Natural killer cell (primary cell): ENCODE measurements around the gene MFSD1. TPM values are rescaled to one million over a fixed set of nuclear protein-coding genes. Genes with fewer than 3 reads are reported as not detected.
A peak's percentile ranks its signal among the peaks of the same experiment; 100 is the strongest.

Experiments
- ATAC-seq, 3 donors: fragments of 150-1000 bp in 2 of 3; fragments of 200-7000 bp in 1 of 3; cut with Tn5 transposase; 1 replicate in 1 of 3; 2 replicates in 2 of 3; pipeline ENCODE4 v1.10.0; 2021; ENCODE audit warnings: mild to moderate bottlenecking in 2 of 3, moderate library complexity in 2 of 3
- DNase-seq, 2 donors: peaks; one replicate each; pipeline versions ENCODE4 v3.0.0 to v3.0.0-alpha.2; 2013 to 2021; ENCODE audit warnings: mixed read lengths in 1 of 2
- H3K27ac ChIP-seq: one replicate; pipeline ENCODE4 v1.5.1; 2013; ENCODE audit warnings: mild to moderate bottlenecking, low read length
- H3K27me3 ChIP-seq: one replicate; pipeline ENCODE4 v1.6.1; 2013; ENCODE audit warnings: low read length; ENCODE audit not compliant: control insufficient read depth, insufficient read depth
- H3K36me3 ChIP-seq: one replicate; pipeline ENCODE4 v1.6.1; 2013; ENCODE audit warnings: low read length; ENCODE audit not compliant: control insufficient read depth, insufficient read depth
- H3K4me1 ChIP-seq: one replicate; pipeline ENCODE4 v1.6.1; 2013; ENCODE audit warnings: low read length; ENCODE audit not compliant: control insufficient read depth, insufficient read depth
- H3K4me3 ChIP-seq: one replicate; pipeline ENCODE4 v1.5.1; 2013; ENCODE audit warnings: low read length
- H3K9me3 ChIP-seq: one replicate; pipeline ENCODE4 v1.6.1; 2013; ENCODE audit warnings: low read length; ENCODE audit not compliant: control insufficient read depth, insufficient read depth
- H3K27ac Mint-ChIP-seq, 2 donors: one replicate each; pipeline ENCODE4 v1.8.0; 2022; ENCODE audit warnings: mild to moderate bottlenecking in 2 of 2, mixed read lengths in 2 of 2, moderate library complexity in 1 of 2
- H3K27me3 Mint-ChIP-seq, 2 donors: one replicate each; pipeline ENCODE4 v1.8.0; 2022; ENCODE audit warnings: low read depth in 2 of 2, mixed read lengths in 2 of 2
- H3K36me3 Mint-ChIP-seq: one replicate; pipeline ENCODE4 v1.8.0; 2022; ENCODE audit warnings: mixed read lengths
- H3K4me1 Mint-ChIP-seq, 2 donors: one replicate each; pipeline ENCODE4 v1.8.0; 2022; ENCODE audit warnings: mixed read lengths in 2 of 2
- H3K4me3 Mint-ChIP-seq: one replicate; pipeline ENCODE4 v1.8.0; 2022; ENCODE audit warnings: mild to moderate bottlenecking, moderate library complexity, mixed read lengths
- H3K9me3 Mint-ChIP-seq, 2 donors: one replicate each; pipeline ENCODE4 v1.8.0; 2022; ENCODE audit warnings: mixed read lengths in 2 of 2
- CTCF ChIP-seq: fragments of 200-600 bp; IDR thresholded peaks from one replicate; pipeline ENCODE4 v1.8.0; 2022; ENCODE audit warnings: antibody characterized with exemption
- WGBS: methylation state at CpG from one replicate; pipeline ENCODE4 v1.1.7; 2013; ENCODE audit warnings: missing lambda C conversion rate; ENCODE audit not compliant: insufficient coverage; 5-methylcytosine and 5-hydroxymethylcytosine counted together
- intact Hi-C: fragments of 100-400 bp; cut with micrococcal nuclease; formaldehyde crosslinking; loops from one replicate; pipeline ENCODE4 v1.14.2; 2022
- total RNA-seq, 4 donors: library from RNA; stranded (reverse); fragments of 120-200 nt in 1 of 4; gene quantifications; one replicate each; pipeline versions ENCODE4 v1.2.3 to v1.2.4, GENCODE V29; 2013 to 2022

Gene MFSD1
- 10 to 100 TPM; 27.3 to 37.3 (median 33.6) TPM for total RNA-seq
- 99.4 TPM for total RNA-seq (2013)

GRCh38 chr3:158801696-158802408 is at the start of gene MFSD1:
MFSD1 (plus strand) TSS chr3:158802054; CDS start chr3:158802153, 99 bp downstream.
- Histone ChIP-seq H3K4me1 (peaks cover 17% of the 10 kb centered on the region), H3K27me3 (no peaks in the 10 kb centered on the region), H3K27ac (peak within 1 kb of the TSS; percentile 72), H3K4me3 (peak within 1 kb of the TSS; percentile 79), H3K36me3 (peaks cover 5% of the 10 kb centered on the region), H3K9me3 (no peaks in the 10 kb centered on the region)
- H3K4me3 Mint-ChIP-seq: peak within 1 kb of the TSS; percentile 90
- ATAC-seq: peak; percentile 93 to 95 (median 95)
- peaks cover 28 to 31% of the 10 kb centered on the region in 2 donors for H3K4me1 Mint-ChIP-seq
- peak; percentile 82 to 93 for DNase-seq
- intact Hi-C loops: loop anchor here (2.0 kb wide), 1 partner anchor 157 kb away; the partner anchor contains the start of gene GFM1
- no peaks in the 10 kb centered on the region for H3K9me3 Mint-ChIP-seq
- no peak for TF ChIP-seq CTCF
- H3K27me3 Mint-ChIP-seq: peaks cover 0 to 1% of the 10 kb centered on the region in 2 donors
- under 1% methylated on average over 61 of the region's 61 CpGs for WGBS
- H3K27ac Mint-ChIP-seq: peak within 1 kb of the TSS; percentile 80 to 89
- no peaks in the 10 kb centered on the region for H3K36me3 Mint-ChIP-seq

DNA sequence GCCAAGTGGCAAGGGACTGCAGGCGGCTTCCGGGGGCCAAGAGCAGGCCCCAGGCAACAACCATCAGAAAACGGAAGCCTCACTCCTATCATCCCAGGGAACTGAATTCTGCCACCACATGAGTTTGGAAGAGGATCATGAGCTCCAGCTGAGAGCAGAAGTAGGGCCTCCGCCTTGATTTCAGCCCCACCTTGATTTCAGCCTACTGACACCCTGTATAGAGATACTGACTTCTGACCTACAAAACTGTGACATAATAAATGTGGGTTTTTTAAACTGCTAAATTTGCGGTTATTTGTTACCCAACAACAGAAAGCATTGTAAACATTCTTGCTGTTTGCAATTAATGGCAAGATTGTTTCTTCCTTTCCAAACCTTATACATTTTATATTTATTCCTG is 48.0 kb upstream of the MFSD1 start:
- ATAC-seq: no peak
- Histone ChIP-seq H3K4me3 (no peak overlapping the region), H3K27me3 (no peaks in the 10 kb centered on the region), H3K9me3 (no peaks in the 10 kb centered on the region), H3K36me3 (no peaks in the 10 kb centered on the region), H3K27ac (no peak overlapping the region), H3K4me1 (no peaks in the 10 kb centered on the region)
- Mint-ChIP-seq H3K27me3 (no peaks in the 10 kb centered on the region), H3K36me3 (no peaks in the 10 kb centered on the region), H3K4me3 (no peak overlapping the region), H3K4me1 (no peaks in the 10 kb centered on the region), H3K27ac (no peak overlapping the region), H3K9me3 (no peaks in the 10 kb centered on the region)
- WGBS: 96% methylated on average over 5 of the region's 5 CpGs
- TF ChIP-seq CTCF: no peak
- no peak for DNase-seq
- intact Hi-C loops: no loop called here

- H3K4me1 ChIP-seq: no peaks in the 10 kb centered on the region
- ATAC-seq (no peak), DNase-seq (no peak)
- H3K27me3 ChIP-seq: no peaks in the 10 kb centered on the region
- no peak overlapping the region for H3K4me3 ChIP-seq
- Mint-ChIP-seq H3K36me3 (no peaks in the 10 kb centered on the region), H3K9me3 (no peaks in the 10 kb centered on the region), H3K4me3 (no peak overlapping the region), H3K27ac (no peak overlapping the region), H3K4me1 (no peaks in the 10 kb centered on the region), H3K27me3 (no peaks in the 10 kb centered on the region)
- no peak for TF ChIP-seq CTCF
- 83% methylated on average over 2 of the region's 2 CpGs for WGBS
- no peak overlapping the region for H3K27ac ChIP-seq
- intact Hi-C loops: no loop called here
- H3K36me3 ChIP-seq: no peaks in the 10 kb centered on the region
- no peaks in the 10 kb centered on the region for H3K9me3 ChIP-seq
These were observed 46.4 kb upstream of the MFSD1 start for GRCh38 chr3:158755421-158755820.

DNA sequence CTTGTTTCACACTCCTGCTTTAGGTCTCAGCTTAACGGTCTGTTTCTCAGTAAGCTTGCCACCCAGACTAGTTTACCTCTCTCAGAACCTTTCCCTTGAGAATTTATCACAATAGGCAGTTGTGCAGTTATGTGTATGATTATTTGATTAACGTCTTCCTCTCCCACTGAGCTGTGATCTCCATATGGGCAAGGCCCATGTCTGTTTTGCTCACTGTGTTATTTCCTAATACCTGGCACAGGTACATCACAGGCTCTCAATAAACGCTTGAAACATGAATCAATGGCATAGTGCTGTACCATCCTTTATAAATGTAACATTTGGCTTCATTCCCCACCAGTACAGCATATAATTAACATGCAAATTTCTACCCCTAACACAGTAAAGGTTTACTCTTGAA is 40.5 kb upstream of the MFSD1 start:
- no peaks in the 10 kb centered on the region for H3K9me3 Mint-ChIP-seq
- no peak for ATAC-seq
- Histone ChIP-seq H3K27me3 (no peaks in the 10 kb centered on the region), H3K4me1 (no peaks in the 10 kb centered on the region), H3K9me3 (no peaks in the 10 kb centered on the region), H3K27ac (no peak overlapping the region), H3K36me3 (no peaks in the 10 kb centered on the region), H3K4me3 (no peak overlapping the region)
- H3K27me3 Mint-ChIP-seq: peaks cover 0 to 7% of the 10 kb centered on the region in 2 donors
- no peak overlapping the region for H3K27ac Mint-ChIP-seq
- no peak for DNase-seq
- intact Hi-C loops: no loop called here
- H3K36me3 Mint-ChIP-seq: no peaks in the 10 kb centered on the region
- no peak overlapping the region for H3K4me3 Mint-ChIP-seq
- 81% methylated on average over 3 of the region's 3 CpGs for WGBS
- TF ChIP-seq CTCF: no peak
- H3K4me1 Mint-ChIP-seq: no peaks in the 10 kb centered on the region
